ENCODE results near the gene KBTBD13. TPM values are rescaled to one million over a fixed set of nuclear protein-coding genes. Genes with fewer than 3 reads are reported as not detected.

The KBTBD13 gene
- total RNA-seq, 1 donor, result not detected

- TF ChIP-seq CTCF (IDR thresholded peaks at IDR 0.05; ENCODE audit: insufficient read depth, low read length), result no peak
- no peak overlapping the region for H3K4me3 ChIP-seq (ENCODE audit: low read depth, low read length)
- DNase-seq (ENCODE audit: low read depth), result no peak
Measured at GRCh38 chr15:65062061-65062460, 14.5 kb upstream of the KBTBD13 start.

- H3K4me3 ChIP-seq (ENCODE audit: low read depth, low read length), result no peak overlapping the region
- TF ChIP-seq CTCF (IDR thresholded peaks at IDR 0.05; ENCODE audit: insufficient read depth, low read length), result no peak
- DNase-seq (ENCODE audit: low read depth), result no peak
Measured at GRCh38 chr15:65062726-65063125, 13.8 kb upstream of the KBTBD13 start.

GRCh38 chr15:65066001-65066634 lies 10.4 kb upstream of the KBTBD13 start:
- H3K4me3 ChIP-seq (ENCODE audit: low read depth, low read length), result no peak overlapping the region
- DNase-seq (ENCODE audit: low read depth), result peak; percentile 45
- TF ChIP-seq CTCF (IDR thresholded peaks at IDR 0.05; ENCODE audit: insufficient read depth, low read length), result no peak

- no peak for DNase-seq (ENCODE audit: low read depth)
- H3K4me3 ChIP-seq (ENCODE audit: low read depth, low read length), result no peak overlapping the region
- no peak for TF ChIP-seq CTCF (IDR thresholded peaks at IDR 0.05; ENCODE audit: insufficient read depth, low read length)
Measured at GRCh38 chr15:65066635-65067316, 9.8 kb upstream of the KBTBD13 start.

- TF ChIP-seq CTCF (IDR thresholded peaks at IDR 0.05; ENCODE audit: insufficient read depth, low read length), result no peak
- no peak for DNase-seq (ENCODE audit: low read depth)
- no peak overlapping the region for H3K4me3 ChIP-seq (ENCODE audit: low read depth, low read length)
Measured at GRCh38 chr15:65067317-65067644, 9.3 kb upstream of the KBTBD13 start.

- no peak within 1 kb of the TSS for H3K4me3 ChIP-seq (ENCODE audit: low read depth, low read length)
- DNase-seq (ENCODE audit: low read depth), result no peak
- TF ChIP-seq CTCF (IDR thresholded peaks at IDR 0.05; ENCODE audit: insufficient read depth, low read length), result no peak
Measured at GRCh38 chr15:65067645-65068402, 8.7 kb upstream of the KBTBD13 start, which contains the start of gene RASL12. TSS of gene RASL12 (minus strand) at chr15:65067991. CDS start at chr15:65067835, 156 bp downstream.

Data from fibroblast of the aortic adventitia (primary cell).